ENCODE data around the gene BRCA1.
"Not testable (repeated sequence)": the region's sequence is repeated elsewhere in the genome, so short reads cannot be mapped to it uniquely, and the experiment has no call there.

The BRCA1 gene

DNA sequence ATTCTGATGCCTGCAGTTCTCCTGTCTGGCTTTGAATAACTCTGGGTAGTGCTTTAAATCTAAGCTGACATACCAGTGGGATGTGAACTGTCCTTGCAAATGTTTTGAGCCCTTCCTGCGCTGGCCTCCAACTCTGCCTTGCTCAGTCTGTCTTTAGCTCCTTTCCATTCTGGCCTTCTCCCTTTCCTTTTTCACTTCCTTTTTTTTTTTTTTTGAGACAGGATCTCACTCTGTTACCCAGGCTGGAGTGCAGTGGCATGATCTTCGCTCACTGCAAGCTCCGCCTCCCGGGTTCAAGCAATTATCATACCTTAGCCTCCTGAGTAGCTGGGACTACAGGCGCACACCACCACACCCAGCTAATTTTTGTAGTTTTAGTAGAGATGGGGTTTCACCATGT, 8.3 kb upstream of the BRCA1 start:
- DNase-seq = not testable (repeated sequence)

DNA sequence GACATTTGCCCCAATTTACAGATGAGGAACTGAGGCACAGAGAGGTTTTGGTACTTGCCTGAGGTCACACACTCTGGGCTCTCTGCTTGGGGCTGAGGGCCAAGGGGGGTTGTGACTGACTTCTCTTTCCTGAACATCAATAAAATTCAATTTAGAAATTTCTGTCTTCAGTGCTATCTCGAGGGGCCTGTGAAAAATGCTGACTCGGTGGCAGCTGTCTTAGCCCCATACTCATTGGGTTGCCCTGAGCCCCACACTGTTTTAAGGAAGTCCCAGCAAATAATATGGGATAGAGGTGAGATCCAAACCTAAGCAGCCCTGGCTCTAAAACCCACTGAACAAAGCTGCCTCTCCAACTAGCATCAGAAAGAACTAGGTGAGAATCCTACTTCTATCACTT, 7.0 kb upstream of the BRCA1 start:
- no peak for DNase-seq

DNA sequence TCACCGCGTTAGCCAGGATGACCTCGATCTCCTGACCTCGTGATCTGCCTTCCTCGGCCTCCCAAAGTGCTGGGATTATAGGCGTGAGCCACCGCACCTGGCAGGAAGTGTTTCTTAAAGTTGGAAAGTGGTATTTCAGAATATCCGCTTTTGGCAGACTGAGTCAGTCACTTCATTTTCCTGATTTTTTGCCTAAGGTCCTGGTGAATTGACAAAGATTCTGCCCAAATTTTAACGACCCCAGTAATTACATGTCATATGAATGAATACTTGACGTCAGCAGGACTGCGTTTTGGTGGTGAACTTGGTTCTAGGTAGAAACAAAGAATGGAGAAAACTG, 4.5 kb upstream of the BRCA1 start:
- DNase-seq = no peak

DNA sequence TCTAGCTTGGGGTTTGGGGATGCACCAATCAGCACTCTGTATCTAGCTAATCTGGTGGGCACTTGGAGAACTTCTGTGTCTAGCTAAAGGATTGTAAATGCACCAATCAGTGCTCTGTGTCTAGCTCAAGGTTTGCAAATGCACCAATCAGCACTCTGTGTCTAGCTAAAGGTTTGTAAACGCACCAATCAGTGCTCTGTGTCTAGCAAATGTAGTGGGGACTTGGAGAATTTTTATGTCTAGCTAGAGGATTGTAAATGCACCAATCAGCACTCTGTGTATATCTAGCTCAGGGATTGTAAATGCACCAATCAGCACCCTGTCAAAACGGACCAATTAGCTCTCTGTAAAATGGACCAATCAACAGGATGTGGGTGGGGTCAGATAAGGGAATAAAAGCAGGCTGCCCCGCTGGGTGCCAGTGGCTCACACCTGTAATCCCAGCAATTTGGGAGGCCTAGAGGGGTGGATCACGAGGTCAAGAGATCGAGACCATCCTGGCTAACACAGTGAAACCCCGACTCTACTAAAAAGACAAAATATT, 2.2 kb upstream of the BRCA1 start:
- not testable (repeated sequence) for DNase-seq

DNA sequence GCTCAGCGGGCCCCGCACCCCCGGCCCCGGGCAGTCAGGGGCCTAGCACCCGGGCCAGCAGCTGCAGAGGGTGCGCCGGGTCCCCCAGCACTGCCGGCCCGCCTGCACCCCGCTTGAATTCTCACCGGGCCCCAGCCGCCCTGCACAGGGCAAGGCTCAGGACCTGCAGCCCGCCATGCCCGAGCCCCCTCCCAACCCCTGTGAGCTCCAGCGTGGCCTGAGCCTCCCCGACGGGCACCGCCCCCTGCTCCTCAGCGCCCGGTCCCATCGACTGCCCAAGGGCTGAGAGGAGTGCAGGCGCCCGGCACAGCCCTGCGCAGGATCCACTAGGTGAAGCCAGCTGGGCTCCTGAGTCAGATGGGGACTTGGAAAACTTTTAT, 1.7 kb upstream of the BRCA1 start:
- DNase-seq = no peak

- no peak for DNase-seq
Observed at GRCh38 chr17:43125967-43126910, 1.1 kb upstream of the BRCA1 start.

DNA sequence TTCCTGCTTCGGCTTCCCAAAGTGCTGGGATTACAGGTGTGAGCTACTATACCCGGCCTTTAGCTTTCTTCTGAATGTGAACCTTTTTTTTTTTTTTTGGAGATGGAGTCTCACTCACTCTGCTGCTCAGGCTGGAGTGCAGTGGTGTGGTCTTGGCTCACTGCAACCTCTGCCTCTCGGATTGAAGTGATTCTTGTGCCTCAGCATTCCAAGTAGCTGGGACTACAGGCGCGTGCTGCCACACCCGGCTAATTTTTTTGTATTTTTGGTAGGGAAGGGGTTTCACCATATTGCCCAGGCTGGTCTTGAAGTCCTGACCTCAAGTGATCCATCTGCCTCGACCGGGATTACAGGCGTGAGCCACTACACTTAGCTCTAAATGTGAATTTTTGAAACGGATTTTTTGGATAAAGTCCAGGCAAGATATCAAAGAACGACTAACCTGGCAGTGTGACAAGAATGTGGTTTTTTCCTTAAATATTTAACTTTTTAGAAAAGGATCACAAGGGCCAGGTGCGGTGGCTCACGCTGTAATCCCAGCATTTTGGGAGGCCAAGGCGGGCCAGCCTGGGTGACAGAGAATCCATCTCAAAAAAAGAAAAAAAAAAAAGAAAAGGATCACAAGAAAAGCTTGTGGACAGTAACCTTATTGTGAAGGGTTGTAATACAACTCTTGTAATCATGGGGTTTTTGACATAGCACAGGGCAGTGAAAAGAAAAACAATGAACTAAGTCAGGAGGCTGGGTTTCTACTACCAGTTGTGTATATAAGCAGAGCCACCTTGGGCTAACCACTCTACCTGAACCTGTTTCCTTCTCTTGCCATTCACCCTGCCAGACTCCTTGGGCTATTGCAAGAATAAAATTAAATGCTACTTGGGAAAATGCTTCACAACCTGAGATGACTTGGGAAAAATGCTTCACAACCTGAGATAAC, 6.2 kb downstream of the BRCA1 start:
- no peak for DNase-seq

DNA sequence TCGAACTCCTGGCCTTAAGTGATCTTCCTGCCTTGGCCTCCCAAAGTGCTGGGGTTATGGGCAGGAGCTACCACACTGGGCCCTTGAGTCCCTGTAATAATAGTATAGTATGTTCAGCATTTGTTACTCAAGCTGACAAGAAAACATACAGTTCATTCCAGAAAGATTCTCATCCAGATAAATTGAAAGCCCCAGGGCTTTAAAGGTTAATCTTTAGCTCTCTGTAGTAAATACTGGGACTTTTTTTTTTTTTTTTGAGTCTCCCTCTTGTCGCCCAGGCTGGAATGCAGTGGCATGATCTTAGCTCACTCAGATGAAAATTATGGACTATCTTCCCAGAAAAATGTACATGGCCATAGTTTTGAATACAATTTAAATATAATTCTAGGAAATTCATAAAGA, 11.0 kb downstream of the BRCA1 start:
- no peak for DNase-seq

DNA sequence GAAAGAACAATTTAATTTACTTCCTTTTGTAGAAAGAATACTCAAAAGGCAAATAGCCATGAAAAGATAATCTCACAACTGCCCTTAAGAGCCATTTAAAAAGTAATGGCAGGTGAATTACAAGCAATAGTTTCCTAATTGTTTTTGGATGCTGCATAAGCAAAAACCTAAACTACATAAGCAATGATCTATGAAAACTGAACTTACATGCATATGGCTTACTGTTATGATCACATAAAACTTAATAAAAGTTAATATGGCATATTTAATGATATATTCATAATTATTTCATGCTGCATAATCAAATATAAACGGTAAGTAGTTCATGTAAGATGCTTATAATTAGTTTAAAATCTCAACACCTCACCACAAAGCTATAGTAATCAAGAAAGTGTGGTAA, 18.6 kb downstream of the BRCA1 start:
- DNase-seq = no peak

DNA sequence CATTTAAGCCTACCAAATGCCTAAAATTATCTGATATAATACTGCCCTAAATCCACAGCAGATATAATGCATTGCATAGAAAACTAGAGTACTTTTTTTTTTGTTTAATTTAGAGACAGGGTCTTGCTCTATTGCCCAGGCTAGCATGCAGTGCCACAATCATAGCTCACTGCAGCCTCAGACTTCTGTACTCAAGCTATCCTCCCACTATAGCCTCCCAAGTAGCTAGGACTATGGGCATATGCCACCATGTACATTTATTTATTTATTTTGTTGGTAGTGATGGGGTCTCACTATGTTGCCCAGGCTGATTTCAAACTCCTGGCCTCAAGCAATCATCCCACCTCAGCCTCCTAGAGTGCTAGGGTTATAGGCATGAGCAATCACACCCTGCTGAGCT, 20.0 kb downstream of the BRCA1 start:
- no peak for DNase-seq

- no peak for DNase-seq
Observed at GRCh38 chr17:43104665-43105064, 20.5 kb downstream of the BRCA1 start.

DNA sequence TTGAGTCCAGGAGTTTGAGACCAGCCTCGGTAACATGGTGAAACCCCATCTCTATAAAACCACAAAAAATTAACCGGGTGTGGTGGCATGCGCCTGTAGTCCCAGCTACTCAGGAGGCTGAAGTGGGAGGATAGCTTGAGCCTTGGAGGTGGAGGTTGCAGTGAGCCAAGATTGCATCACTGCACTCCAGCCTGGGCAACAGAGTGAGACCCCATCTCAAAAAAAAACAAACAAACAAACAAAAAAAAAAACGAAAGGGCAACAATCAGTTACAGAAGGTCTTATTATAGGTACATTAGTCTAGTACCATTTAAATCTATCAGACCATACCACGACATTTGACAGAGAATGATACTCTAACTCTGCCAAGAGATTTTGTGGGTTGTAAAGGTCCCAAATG, 29.8 kb downstream of the BRCA1 start:
- DNase-seq = not testable (repeated sequence)

DNA sequence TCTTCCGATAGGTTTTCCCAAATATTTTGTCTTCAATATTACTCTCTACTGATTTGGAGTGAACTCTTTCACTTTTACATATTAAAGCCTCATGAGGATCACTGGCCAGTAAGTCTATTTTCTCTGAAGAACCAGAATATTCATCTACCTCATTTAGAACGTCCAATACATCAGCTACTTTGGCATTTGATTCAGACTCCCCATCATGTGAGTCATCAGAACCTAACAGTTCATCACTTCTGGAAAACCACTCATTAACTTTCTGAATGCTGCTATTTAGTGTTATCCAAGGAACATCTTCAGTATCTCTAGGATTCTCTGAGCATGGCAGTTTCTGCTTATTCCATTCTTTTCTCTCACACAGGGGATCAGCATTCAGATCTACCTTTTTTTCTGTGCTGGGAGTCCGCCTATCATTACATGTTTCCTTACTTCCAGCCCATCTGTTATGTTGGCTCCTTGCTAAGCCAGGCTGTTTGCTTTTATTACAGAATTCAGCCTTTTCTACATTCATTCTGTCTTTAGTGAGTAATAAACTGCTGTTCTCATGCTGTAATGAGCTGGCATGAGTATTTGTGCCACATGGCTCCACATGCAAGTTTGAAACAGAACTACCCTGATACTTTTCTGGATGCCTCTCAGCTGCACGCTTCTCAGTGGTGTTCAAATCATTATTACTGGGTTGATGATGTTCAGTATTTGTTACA, 30.9 kb downstream of the BRCA1 start:
- DNase-seq = no peak

DNA sequence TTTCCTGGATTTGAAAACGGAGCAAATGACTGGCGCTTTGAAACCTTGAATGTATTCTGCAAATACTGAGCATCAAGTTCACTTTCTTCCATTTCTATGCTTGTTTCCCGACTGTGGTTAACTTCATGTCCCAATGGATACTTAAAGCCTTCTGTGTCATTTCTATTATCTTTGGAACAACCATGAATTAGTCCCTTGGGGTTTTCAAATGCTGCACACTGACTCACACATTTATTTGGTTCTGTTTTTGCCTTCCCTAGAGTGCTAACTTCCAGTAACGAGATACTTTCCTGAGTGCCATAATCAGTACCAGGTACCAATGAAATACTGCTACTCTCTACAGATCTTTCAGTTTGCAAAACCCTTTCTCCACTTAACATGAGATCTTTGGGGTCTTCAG, 32.3 kb downstream of the BRCA1 start:
- DNase-seq = no peak

GRCh38 chr17:43090022-43090421, 35.1 kb downstream of the BRCA1 start:
- no peak for DNase-seq

DNA sequence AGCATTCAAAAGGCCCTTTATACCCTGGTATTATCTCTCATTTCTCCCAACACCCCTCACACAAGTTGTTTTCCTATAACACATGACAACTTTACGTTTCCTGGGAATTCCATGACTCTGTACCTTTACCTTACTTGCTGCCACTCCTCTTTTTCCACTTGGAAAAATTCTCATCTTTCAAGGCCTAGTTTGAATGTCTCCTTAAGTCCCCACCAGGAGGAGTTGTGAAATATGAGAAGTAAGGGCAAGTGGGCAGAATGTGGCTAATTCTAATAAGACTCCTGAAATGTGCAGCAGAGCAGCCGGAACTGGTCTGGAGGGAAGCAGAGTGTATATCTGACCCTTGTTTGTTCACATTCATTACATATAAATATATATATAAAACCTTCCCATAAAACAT, 39.7 kb downstream of the BRCA1 start:
- no peak for DNase-seq

DNA sequence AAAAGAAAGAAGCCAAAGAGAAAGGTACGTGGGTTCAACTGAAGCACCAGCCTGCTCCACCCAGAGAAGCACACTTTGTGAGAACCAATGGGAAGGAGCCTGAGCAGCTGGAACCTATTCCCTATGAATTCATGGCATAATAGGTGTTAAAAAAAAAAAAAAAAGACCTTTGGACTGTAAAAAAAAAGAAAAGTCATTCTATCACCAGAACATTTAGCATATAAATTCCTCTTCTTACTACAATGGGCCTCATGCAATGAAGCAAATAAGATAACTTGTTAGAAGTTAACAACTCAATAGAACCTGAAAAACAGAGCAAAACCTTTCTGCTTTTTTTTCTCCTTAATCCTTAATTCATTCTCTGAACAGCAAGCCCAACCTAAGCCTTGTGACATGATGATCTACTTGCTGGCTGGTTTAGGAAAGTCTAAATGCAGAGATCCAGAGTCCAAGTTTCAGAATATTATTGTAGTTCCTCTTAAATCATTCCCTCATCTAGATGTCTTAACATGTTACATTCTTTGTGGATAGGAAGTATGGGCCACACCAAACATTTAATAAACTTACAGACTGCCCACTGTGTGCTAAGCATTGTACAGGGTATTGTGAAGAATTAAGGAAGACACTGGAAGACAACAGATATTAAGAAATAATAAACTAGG, 45.4 kb downstream of the BRCA1 start:
- no peak for DNase-seq

GRCh38 chr17:43074869-43075268, 50.3 kb downstream of the BRCA1 start:
- DNase-seq = no peak

- DNase-seq = no peak
Observed at GRCh38 chr17:43070872-43071271, 54.3 kb downstream of the BRCA1 start.

DNA sequence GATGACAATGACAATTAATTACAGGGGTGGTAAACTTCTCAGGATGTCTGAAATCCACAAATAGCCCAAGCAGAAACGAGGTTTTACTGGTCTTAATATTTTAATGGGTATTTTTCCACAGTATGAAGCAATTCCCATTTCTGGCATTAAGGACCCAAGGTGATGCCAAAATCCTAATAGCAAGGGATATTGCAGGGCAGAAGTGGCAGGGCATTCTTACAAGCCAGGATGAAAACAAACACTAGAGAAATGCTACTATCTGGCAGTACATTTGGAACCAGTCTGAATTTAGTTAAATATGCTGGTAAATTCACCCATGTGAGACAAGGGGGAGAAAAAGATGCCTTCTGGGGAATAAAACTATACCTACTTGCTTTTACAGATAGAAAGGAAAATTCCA, 54.9 kb downstream of the BRCA1 start:
- no peak for DNase-seq

- DNase-seq = no peak
Observed at GRCh38 chr17:43069368-43069898, 55.7 kb downstream of the BRCA1 start.
